GM18498 (cell line): ENCODE measurements around the gene EML6.

Source experiments
- ATAC-seq: cut with Tn5 transposase; IDR thresholded peaks from one replicate; pipeline ENCODE4 v1.9.1; 2021; ENCODE audit warnings: mild to moderate bottlenecking, moderate library complexity; ENCODE audit not compliant: unreplicated experiment

The EML6 gene

GRCh38 chr2:55013936-55014335 is 290.5 kb downstream of the EML6 start:
- ATAC-seq = no peak

- ATAC-seq = no peak
These were observed 291.8 kb downstream of the EML6 start for GRCh38 chr2:55014962-55015939.

- no peak for ATAC-seq
These were observed 294.0 kb downstream of the EML6 start for GRCh38 chr2:55017428-55017827.

- no peak for ATAC-seq
These were observed 294.4 kb downstream of the EML6 start for GRCh38 chr2:55017880-55018279.

- ATAC-seq = no peak
These were observed 295.2 kb downstream of the EML6 start for GRCh38 chr2:55018619-55019018.

GRCh38 chr2:55019526-55020258 is 296.2 kb downstream of the EML6 start:
- ATAC-seq = no peak
